Measurements from ENCODE around the gene GRB2. TPM values are rescaled to one million over a fixed set of nuclear protein-coding genes. Genes with fewer than 3 reads are reported as not detected.

Gene GRB2
- total RNA-seq, 1 donor from 2014 or later = 61.8 TPM

DNA sequence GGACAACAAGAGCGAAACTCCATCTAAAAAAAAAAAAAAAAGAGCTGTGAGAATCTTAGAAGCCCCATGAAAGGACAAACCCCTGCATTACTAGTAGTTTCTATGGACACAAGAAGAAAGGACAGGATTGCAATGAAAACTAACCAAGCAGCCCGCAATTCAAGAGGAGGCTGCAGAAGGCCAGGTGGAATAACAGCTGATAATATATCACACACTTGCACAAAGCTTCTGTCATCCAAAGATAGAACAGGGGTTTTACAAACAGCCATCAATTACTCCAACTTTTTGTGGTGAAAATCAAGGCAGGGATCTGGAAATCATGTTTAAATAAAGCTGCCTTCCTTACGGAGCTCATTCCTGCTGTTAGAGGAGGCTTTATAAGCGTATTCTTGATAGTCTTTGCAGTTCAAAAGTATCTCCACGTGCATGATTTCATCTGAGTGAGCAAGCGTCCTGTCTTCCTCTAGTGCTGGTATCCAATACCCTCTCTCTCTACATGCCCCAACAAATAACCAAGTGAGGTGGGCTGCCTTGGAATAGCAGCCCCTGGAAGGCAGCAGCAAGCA lies 27.8 kb upstream of the GRB2 start:
- Mint-ChIP-seq H3K4me1 (peaks cover 22% of the 10 kb centered on the region), H3K36me3 (no peaks in the 10 kb centered on the region), H3K4me3 (no peak overlapping the region), H3K27ac (no peak overlapping the region), H3K9me3 (no peaks in the 10 kb centered on the region), H3K27me3 (ENCODE audit: low read depth) (no peaks in the 10 kb centered on the region)
- DNase-seq (ENCODE audit: low spot score in 2 of 2, unreplicated experiment in 2 of 2) = no peak
- TF ChIP-seq, protein P1, sequence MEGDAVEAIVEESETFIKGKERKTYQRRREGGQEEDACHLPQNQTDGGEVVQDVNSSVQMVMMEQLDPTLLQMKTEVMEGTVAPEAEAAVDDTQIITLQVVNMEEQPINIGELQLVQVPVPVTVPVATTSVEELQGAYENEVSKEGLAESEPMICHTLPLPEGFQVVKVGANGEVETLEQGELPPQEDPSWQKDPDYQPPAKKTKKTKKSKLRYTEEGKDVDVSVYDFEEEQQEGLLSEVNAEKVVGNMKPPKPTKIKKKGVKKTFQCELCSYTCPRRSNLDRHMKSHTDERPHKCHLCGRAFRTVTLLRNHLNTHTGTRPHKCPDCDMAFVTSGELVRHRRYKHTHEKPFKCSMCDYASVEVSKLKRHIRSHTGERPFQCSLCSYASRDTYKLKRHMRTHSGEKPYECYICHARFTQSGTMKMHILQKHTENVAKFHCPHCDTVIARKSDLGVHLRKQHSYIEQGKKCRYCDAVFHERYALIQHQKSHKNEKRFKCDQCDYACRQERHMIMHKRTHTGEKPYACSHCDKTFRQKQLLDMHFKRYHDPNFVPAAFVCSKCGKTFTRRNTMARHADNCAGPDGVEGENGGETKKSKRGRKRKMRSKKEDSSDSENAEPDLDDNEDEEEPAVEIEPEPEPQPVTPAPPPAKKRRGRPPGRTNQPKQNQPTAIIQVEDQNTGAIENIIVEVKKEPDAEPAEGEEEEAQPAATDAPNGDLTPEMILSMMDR (IDR thresholded peaks at IDR 0.05; ENCODE audit: unreplicated experiment) = no peak

DNA sequence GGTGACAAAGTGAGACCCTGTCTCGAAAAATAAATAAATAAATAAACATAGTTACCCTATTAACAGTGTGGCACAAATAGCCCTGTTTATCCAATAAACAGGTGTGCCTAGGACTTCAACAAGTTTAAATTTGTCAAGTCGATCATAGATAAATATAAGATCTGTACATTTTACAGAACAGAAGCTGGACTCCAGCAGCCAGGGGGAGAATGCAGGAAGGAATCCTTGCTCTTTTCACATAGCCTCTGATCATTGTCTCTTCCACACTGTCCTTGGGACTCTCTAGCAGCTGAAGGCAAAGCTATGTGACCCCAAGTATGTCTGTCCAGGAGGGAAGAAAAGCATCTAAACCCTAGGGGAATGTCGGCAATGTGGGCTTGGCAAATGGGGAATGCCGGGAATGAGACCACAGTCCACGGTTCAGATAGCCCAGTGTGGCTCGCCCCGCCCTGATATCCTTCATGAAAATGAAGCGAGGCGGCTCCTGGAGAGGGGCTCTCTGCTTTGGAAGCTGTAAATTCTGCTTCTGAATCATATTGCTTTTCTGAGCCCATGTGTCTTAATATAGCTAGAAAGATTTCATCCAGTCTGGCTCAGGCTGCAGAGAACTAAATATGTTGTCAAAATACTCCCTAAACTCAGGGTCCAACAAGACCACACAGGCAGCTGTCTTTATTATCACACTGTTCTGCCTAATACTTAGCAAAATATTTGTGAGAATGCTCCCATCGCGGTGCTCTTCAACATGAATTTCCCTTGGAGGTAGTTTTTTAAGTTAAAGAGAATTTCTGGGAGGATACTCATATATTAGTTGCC lies 24.9 kb upstream of the GRB2 start:
- no peaks in the 10 kb centered on the region for H3K9me3 Mint-ChIP-seq
- peaks cover 27% of the 10 kb centered on the region for H3K4me1 Mint-ChIP-seq
- no peaks in the 10 kb centered on the region for H3K27me3 Mint-ChIP-seq (ENCODE audit: low read depth)
- H3K4me3 Mint-ChIP-seq = peak overlapping the region; percentile 32
- no peaks in the 10 kb centered on the region for H3K36me3 Mint-ChIP-seq
- H3K27ac Mint-ChIP-seq = peak overlapping the region; percentile 97
- TF ChIP-seq, protein P1 (IDR thresholded peaks at IDR 0.05; ENCODE audit: unreplicated experiment) = no peak
- DNase-seq (ENCODE audit: low spot score in 2 of 2, unreplicated experiment in 2 of 2) = peak; percentile 30 to 52

DNA sequence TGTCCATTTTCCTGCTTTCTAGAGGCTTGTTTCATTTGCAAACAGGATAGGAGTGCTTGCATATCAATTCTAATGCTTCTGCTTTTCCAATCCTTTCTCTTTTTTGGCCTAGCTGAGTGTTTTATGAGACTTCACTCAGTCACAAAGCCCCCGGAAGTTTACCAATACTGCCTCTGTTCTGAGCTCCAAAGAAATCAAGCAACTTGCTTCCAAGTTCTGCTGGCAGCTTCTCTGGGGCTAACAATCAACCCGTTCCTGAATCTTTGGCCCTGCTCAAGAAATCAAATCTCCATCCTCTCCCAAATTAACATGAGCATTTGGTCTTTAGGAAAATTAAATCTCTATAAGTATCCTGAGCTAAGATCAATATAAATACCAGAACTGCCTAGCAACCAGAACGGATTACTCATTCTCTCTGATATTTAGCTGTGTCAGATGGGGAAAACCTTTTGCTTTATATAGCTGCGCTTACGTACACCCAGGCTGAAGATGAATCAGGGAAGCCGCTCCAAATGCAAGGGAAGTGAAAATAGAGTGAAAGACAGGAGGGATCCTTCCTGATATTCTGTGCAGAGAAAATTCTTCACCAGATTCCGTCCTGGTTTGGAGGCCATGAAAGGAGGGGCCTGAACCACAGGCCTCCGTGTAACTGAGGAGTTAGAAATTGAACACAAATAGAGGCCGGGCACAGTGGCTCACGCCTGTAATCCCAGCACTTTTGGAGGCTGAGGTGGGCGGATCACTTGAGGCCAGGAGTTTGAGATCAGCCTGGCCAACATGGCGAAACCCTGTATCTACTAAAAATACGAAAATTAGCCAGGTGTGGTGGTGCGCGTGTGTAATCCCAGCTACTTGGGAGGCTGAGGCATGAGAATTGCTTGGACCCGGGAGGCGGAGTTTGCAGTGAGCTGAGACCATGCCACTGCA lies 23.3 kb upstream of the GRB2 start:
- no peaks in the 10 kb centered on the region for H3K27me3 Mint-ChIP-seq (ENCODE audit: low read depth)
- TF ChIP-seq, protein P1 (IDR thresholded peaks at IDR 0.05; ENCODE audit: unreplicated experiment) = no peak

DNA sequence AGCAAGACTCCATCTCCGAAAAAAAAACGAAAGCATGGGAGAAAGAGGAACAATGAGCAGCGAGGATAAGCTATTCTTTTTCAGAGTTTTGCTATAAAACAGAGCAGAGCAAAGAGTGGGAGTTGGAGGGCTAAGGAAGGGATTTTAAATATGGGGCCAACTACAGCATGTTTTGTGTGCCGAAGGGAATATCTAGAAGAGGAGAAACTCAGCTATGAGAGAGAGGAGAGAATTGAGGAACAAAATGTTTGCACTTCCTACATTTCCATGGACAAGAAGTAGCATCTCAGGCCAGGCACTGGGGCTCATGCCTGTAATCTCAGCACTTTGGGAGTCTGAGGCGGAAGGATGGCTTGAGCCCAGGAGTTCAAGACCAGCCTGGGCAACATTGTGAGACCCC lies 13.1 kb upstream of the GRB2 start:
- DNase-seq (ENCODE audit: low spot score in 2 of 2, unreplicated experiment in 2 of 2) = no peak
- Mint-ChIP-seq H3K9me3 (no peaks in the 10 kb centered on the region), H3K4me3 (no peak overlapping the region), H3K36me3 (no peaks in the 10 kb centered on the region), H3K27me3 (ENCODE audit: low read depth) (peaks cover 24% of the 10 kb centered on the region), H3K4me1 (no peaks in the 10 kb centered on the region), H3K27ac (no peak overlapping the region)
- TF ChIP-seq, protein P1 (IDR thresholded peaks at IDR 0.05; ENCODE audit: unreplicated experiment) = no peak

More for the DNA sequence above, 23.3 kb upstream of the GRB2 start:
- peaks cover 27% of the 10 kb centered on the region for H3K4me1 Mint-ChIP-seq
- no peaks in the 10 kb centered on the region for H3K36me3 Mint-ChIP-seq
- no peak overlapping the region for H3K4me3 Mint-ChIP-seq
- DNase-seq (ENCODE audit: low spot score in 2 of 2, unreplicated experiment in 2 of 2) = no peak
- peak overlapping the region; percentile 89 for H3K27ac Mint-ChIP-seq
- no peaks in the 10 kb centered on the region for H3K9me3 Mint-ChIP-seq

DNA sequence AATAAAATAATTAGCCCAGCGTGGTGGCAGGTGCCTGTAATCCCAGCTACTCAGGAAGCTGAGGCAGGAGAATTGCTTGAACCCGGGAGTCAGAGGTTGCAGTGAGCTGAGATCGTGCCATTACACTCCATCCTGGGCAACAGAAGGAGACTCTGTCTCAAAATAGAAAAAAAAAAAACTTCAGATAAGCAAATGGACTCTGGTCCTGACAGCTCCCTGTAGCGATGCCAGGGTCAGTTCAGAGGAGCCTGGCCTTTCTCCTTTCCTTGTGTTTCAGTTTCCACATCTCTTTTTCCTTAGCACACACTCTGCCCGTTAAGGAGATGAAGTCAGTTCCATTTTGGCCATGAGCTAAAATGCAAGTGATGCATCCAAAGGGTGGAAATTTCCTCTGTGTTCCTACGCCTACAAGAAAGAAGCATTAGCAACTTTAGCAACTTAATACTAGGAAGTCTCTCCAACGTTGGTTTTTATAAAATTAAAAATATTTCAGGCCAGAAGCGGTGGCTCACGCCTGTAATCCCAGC lies 11.6 kb upstream of the GRB2 start:
- H3K36me3 Mint-ChIP-seq = no peaks in the 10 kb centered on the region
- H3K27me3 Mint-ChIP-seq (ENCODE audit: low read depth) = peaks cover 24% of the 10 kb centered on the region
- no peak overlapping the region for H3K4me3 Mint-ChIP-seq
- H3K4me1 Mint-ChIP-seq = peaks cover 2% of the 10 kb centered on the region
- no peaks in the 10 kb centered on the region for H3K9me3 Mint-ChIP-seq
- TF ChIP-seq, protein P1 (IDR thresholded peaks at IDR 0.05; ENCODE audit: unreplicated experiment) = no peak
- H3K27ac Mint-ChIP-seq = no peak overlapping the region
- DNase-seq (ENCODE audit: low spot score in 2 of 2, unreplicated experiment in 2 of 2) = no peak

All from mesothelial cell of epicardium (in vitro differentiated cells).